ENCODE data around the gene MGMT.

GRCh38 chr10:129433266-129433665, 33.8 kb upstream of the MGMT start:
- TF ChIP-seq, protein P1, sequence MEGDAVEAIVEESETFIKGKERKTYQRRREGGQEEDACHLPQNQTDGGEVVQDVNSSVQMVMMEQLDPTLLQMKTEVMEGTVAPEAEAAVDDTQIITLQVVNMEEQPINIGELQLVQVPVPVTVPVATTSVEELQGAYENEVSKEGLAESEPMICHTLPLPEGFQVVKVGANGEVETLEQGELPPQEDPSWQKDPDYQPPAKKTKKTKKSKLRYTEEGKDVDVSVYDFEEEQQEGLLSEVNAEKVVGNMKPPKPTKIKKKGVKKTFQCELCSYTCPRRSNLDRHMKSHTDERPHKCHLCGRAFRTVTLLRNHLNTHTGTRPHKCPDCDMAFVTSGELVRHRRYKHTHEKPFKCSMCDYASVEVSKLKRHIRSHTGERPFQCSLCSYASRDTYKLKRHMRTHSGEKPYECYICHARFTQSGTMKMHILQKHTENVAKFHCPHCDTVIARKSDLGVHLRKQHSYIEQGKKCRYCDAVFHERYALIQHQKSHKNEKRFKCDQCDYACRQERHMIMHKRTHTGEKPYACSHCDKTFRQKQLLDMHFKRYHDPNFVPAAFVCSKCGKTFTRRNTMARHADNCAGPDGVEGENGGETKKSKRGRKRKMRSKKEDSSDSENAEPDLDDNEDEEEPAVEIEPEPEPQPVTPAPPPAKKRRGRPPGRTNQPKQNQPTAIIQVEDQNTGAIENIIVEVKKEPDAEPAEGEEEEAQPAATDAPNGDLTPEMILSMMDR (conservative IDR thresholded peaks at IDR 0.05 in 1 of 2, IDR thresholded peaks at IDR 0.05 in 1 of 2; ENCODE audit: extremely low read depth in 1 of 2, insufficient read depth in 1 of 2, low read depth in 1 of 2, low read length in 2 of 2): no peak
- no peak for TF ChIP-seq EZH2 (IDR thresholded peaks at IDR 0.05; ENCODE audit: borderline replicate concordance, low read length)
